ENCODE measurements around the gene REPS2.

Gene REPS2

DNA sequence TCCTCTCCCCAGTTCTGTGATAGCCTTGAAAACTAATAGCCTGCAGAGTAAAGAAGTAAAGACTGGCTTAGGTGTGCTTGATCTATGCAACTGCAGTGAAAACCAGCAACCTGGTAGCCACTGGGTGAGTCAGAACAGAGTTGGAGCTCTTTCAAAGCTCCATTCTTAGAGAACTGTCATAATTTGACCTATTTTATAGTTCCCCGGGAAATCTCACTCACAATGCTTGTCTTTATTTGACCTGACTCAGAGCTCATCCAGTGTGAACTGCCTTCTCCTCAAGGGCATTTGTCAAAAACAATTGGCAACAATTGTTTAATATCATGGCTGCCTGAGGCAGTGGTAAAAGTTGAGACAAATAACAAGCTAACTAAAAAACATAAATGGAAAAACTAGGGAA is 215.5 kb downstream of the REPS2 start:
- ChIA-PET CTCF (interaction anchor here (0.7 kb wide), 1 partner anchor 19 kb away, joined by 3 read pairs; no protein-coding TSS in a partner anchor), POLR2A (no interaction called here)
- TF ChIP-seq HDGF (IDR thresholded peaks at IDR 0.05; ENCODE audit: borderline replicate concordance) (no peak), ELF4 (IDR thresholded peaks at IDR 0.05) (no peak), FOXK2 (IDR thresholded peaks at IDR 0.05) (no peak), ARNT (IDR thresholded peaks at IDR 0.05) (no peak), SP1 (IDR thresholded peaks at IDR 0.05) (no peak), BHLHE40 (IDR thresholded peaks at IDR 0.05; ENCODE audit: borderline replicate concordance) (no peak), SUZ12 (IDR thresholded peaks at IDR 0.05) (no peak), TARDBP (IDR thresholded peaks at IDR 0.05) (no peak), LEF1 (IDR thresholded peaks at IDR 0.05; ENCODE audit: borderline replicate concordance) (no peak), FOXA1 (IDR thresholded peaks at IDR 0.05) (no peak), ZNF384 (IDR thresholded peaks at IDR 0.05) (no peak), NFRKB (IDR thresholded peaks at IDR 0.05) (no peak), L3MBTL2 (conservative IDR thresholded peaks at IDR 0.05) (no peak), FOXM1 (IDR thresholded peaks at IDR 0.05; ENCODE audit: borderline replicate concordance) (no peak), CTBP1 (IDR thresholded peaks at IDR 0.05; ENCODE audit: borderline replicate concordance) (no peak)
- TF ChIP-seq, protein P1, sequence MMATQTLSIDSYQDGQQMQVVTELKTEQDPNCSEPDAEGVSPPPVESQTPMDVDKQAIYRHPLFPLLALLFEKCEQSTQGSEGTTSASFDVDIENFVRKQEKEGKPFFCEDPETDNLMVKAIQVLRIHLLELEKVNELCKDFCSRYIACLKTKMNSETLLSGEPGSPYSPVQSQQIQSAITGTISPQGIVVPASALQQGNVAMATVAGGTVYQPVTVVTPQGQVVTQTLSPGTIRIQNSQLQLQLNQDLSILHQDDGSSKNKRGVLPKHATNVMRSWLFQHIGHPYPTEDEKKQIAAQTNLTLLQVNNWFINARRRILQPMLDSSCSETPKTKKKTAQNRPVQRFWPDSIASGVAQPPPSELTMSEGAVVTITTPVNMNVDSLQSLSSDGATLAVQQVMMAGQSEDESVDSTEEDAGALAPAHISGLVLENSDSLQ (IDR thresholded peaks at IDR 0.05): no peak
- no peak for DNase-seq (ENCODE audit: extremely low spot score)

- TF ChIP-seq CTBP1 (IDR thresholded peaks at IDR 0.05; ENCODE audit: borderline replicate concordance) (no peak), SP1 (IDR thresholded peaks at IDR 0.05) (no peak), ZNF384 (IDR thresholded peaks at IDR 0.05) (no peak), L3MBTL2 (conservative IDR thresholded peaks at IDR 0.05) (no peak), ELF4 (IDR thresholded peaks at IDR 0.05) (no peak), ARNT (IDR thresholded peaks at IDR 0.05) (no peak), FOXA1 (IDR thresholded peaks at IDR 0.05) (no peak), NFRKB (IDR thresholded peaks at IDR 0.05) (no peak), TARDBP (IDR thresholded peaks at IDR 0.05) (no peak), SUZ12 (IDR thresholded peaks at IDR 0.05) (no peak), HDGF (IDR thresholded peaks at IDR 0.05; ENCODE audit: borderline replicate concordance) (no peak), FOXK2 (IDR thresholded peaks at IDR 0.05) (no peak), LEF1 (IDR thresholded peaks at IDR 0.05; ENCODE audit: borderline replicate concordance) (no peak), BHLHE40 (IDR thresholded peaks at IDR 0.05; ENCODE audit: borderline replicate concordance) (no peak), FOXM1 (IDR thresholded peaks at IDR 0.05; ENCODE audit: borderline replicate concordance) (no peak)
- TF ChIP-seq, protein P1 (IDR thresholded peaks at IDR 0.05): no peak
- ChIA-PET POLR2A (no interaction called here), CTCF (no interaction called here)
- DNase-seq (ENCODE audit: extremely low spot score): no peak
These were observed 217.6 kb downstream of the REPS2 start for GRCh38 chrX:17164079-17164478.

- POLR2A ChIA-PET: interaction anchor here (0.6 kb wide), 1 partner anchor 9 kb away, joined by 3 read pairs; no protein-coding TSS in a partner anchor
- DNase-seq (ENCODE audit: extremely low spot score): no peak
- no peak for TF ChIP-seq ZNF384 (IDR thresholded peaks at IDR 0.05)
- TF ChIP-seq ELF4 (IDR thresholded peaks at IDR 0.05): no peak
- TF ChIP-seq NFRKB (IDR thresholded peaks at IDR 0.05): no peak
- TF ChIP-seq TARDBP (IDR thresholded peaks at IDR 0.05): no peak
- TF ChIP-seq CTBP1 (IDR thresholded peaks at IDR 0.05; ENCODE audit: borderline replicate concordance): no peak
- no peak for TF ChIP-seq SUZ12 (IDR thresholded peaks at IDR 0.05)
- CTCF ChIA-PET: no interaction called here
These were observed 218.5 kb downstream of the REPS2 start for GRCh38 chrX:17164941-17165340.

- no peak for DNase-seq (ENCODE audit: extremely low spot score)
- CTCF ChIA-PET: no interaction called here
- POLR2A ChIA-PET: no interaction called here
- TF ChIP-seq LEF1 (IDR thresholded peaks at IDR 0.05; ENCODE audit: borderline replicate concordance) (no peak), ZNF384 (IDR thresholded peaks at IDR 0.05) (no peak), NFRKB (IDR thresholded peaks at IDR 0.05) (no peak), ARNT (IDR thresholded peaks at IDR 0.05) (no peak), TARDBP (IDR thresholded peaks at IDR 0.05) (no peak), FOXA1 (IDR thresholded peaks at IDR 0.05) (no peak), BHLHE40 (IDR thresholded peaks at IDR 0.05; ENCODE audit: borderline replicate concordance) (no peak), SP1 (IDR thresholded peaks at IDR 0.05) (no peak), SUZ12 (IDR thresholded peaks at IDR 0.05) (no peak), CTBP1 (IDR thresholded peaks at IDR 0.05; ENCODE audit: borderline replicate concordance) (no peak), HDGF (IDR thresholded peaks at IDR 0.05; ENCODE audit: borderline replicate concordance) (no peak), FOXM1 (IDR thresholded peaks at IDR 0.05; ENCODE audit: borderline replicate concordance) (no peak), FOXK2 (IDR thresholded peaks at IDR 0.05) (no peak), L3MBTL2 (conservative IDR thresholded peaks at IDR 0.05) (no peak)
- TF ChIP-seq, protein P1 (IDR thresholded peaks at IDR 0.05): no peak
These were observed 221.5 kb downstream of the REPS2 start for GRCh38 chrX:17167915-17168314.

GRCh38 chrX:17170973-17171372 is 224.5 kb downstream of the REPS2 start:
- POLR2A ChIA-PET: no interaction called here
- TF ChIP-seq ZNF384 (IDR thresholded peaks at IDR 0.05) (no peak), CTBP1 (IDR thresholded peaks at IDR 0.05; ENCODE audit: borderline replicate concordance) (no peak)
- DNase-seq (ENCODE audit: extremely low spot score): no peak
- CTCF ChIA-PET: no interaction called here

DNA sequence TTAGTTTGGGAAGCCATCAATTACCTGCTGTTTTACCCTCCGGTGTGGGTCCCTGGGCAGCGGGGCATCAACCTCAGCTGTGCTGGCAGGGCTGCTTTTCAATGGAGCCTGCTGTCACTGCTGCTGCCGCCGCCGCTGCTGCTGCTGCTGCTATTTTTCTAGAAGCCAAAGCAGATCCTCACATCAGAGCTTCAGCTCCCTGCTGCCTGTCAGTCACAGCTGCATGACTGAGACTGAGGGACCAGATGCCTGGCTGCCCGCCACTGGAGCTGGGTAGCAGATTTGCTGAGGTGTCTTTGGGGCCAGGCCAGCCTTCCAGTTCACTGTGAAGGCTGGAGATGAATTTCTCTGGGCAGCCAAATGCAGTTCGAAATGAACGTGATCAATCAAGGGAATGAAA is 228.2 kb downstream of the REPS2 start:
- no peak for DNase-seq (ENCODE audit: extremely low spot score)
- TF ChIP-seq FOXM1 (IDR thresholded peaks at IDR 0.05; ENCODE audit: borderline replicate concordance) (no peak), LEF1 (IDR thresholded peaks at IDR 0.05; ENCODE audit: borderline replicate concordance) (no peak), HDGF (IDR thresholded peaks at IDR 0.05; ENCODE audit: borderline replicate concordance) (no peak), SUZ12 (IDR thresholded peaks at IDR 0.05) (no peak), BHLHE40 (IDR thresholded peaks at IDR 0.05; ENCODE audit: borderline replicate concordance) (no peak), L3MBTL2 (conservative IDR thresholded peaks at IDR 0.05) (no peak), ZNF384 (IDR thresholded peaks at IDR 0.05) (no peak), FOXA1 (IDR thresholded peaks at IDR 0.05) (no peak), ELF4 (IDR thresholded peaks at IDR 0.05) (no peak), NFRKB (IDR thresholded peaks at IDR 0.05) (no peak), TARDBP (IDR thresholded peaks at IDR 0.05) (no peak), CTBP1 (IDR thresholded peaks at IDR 0.05; ENCODE audit: borderline replicate concordance) (no peak), ARNT (IDR thresholded peaks at IDR 0.05) (no peak), SP1 (IDR thresholded peaks at IDR 0.05) (no peak), FOXK2 (IDR thresholded peaks at IDR 0.05) (no peak)
- TF ChIP-seq, protein P1 (IDR thresholded peaks at IDR 0.05): no peak
- CTCF ChIA-PET: no interaction called here
- POLR2A ChIA-PET: no interaction called here
